OCI-LY1 (cell line): Measurements from ENCODE around the gene EIF5A.

Experiments
- EZH2 ChIP-seq: fragments of 200-600 bp; sonication (generic), shearing (Covaris generic); IDR thresholded peaks from 2 replicates; pipeline ENCODE4 v1.8.0; 2017; ENCODE audit warnings: borderline replicate concordance, mixed run types, mild to moderate bottlenecking, antibody characterized with exemption, low read length, moderate library complexity, mixed read lengths
- TF ChIP-seq, protein P1 (sequence below): fragments of 200-600 bp; sonication (generic), shearing (Covaris generic); IDR thresholded peaks from 2 replicates; pipeline ENCODE4 v1.5.1; 2017; ENCODE audit warnings: mild to moderate bottlenecking, antibody characterized with exemption, low read length, moderate library complexity, mixed read lengths

DNA sequence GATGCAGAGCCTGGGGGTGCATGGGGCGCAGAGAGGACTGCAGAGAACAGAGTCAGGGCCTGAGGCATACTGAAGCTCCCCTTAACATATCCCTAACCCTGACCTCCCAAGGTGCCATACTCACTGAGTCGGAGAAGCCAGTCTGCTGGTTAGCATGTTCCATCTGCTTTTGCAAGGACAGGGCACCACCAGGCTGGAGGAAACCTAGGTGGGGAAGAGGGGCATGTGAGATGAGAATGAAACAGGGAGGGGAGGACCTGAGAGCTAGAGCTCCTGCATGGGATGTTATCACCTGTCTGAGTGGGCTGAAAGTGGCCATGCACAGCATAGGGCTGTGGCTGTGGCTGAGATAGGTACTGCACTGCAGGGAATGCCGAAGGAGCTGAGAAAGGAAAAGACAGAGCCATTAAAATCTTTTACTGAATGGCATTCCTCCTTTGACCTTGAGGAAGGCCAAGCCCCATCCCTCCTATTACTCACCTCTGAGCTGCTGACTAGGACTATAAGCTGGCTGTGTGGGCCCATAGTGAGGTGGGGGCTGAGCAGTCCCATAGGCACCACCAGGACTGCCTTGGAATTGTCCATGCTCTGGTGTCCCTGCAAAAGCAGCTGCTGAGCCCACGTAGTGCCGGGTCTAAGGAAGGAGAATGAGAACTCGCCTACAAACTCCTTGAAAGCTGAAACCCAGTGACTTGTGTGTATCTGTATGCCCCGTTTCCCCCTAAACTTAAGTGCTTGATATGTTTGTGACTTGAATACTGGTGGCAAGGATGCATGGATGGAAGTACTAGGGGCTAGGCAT, 5.9 kb downstream of the EIF5A start:
- TF ChIP-seq, protein P1, sequence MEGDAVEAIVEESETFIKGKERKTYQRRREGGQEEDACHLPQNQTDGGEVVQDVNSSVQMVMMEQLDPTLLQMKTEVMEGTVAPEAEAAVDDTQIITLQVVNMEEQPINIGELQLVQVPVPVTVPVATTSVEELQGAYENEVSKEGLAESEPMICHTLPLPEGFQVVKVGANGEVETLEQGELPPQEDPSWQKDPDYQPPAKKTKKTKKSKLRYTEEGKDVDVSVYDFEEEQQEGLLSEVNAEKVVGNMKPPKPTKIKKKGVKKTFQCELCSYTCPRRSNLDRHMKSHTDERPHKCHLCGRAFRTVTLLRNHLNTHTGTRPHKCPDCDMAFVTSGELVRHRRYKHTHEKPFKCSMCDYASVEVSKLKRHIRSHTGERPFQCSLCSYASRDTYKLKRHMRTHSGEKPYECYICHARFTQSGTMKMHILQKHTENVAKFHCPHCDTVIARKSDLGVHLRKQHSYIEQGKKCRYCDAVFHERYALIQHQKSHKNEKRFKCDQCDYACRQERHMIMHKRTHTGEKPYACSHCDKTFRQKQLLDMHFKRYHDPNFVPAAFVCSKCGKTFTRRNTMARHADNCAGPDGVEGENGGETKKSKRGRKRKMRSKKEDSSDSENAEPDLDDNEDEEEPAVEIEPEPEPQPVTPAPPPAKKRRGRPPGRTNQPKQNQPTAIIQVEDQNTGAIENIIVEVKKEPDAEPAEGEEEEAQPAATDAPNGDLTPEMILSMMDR: peak; percentile 4; the same call in 1 of the 2 replicates
- no peak for TF ChIP-seq EZH2
